Esophagus muscularis mucosa (tissue), 4 donors: ENCODE data around the gene PPY. TPM values are rescaled to one million over a fixed set of nuclear protein-coding genes. Genes with fewer than 3 reads are reported as not detected.

Source experiments
- DNase-seq: peaks from one replicate; pipeline ENCODE4 v3.0.0-alpha.2; 2017; ENCODE audit errors: extremely low spot score
- H3K27ac ChIP-seq, 4 donors: fragments of 200-600 bp; sonication (generic); replicated peaks in 1 of 4; 1 replicate in 3 of 4; 2 replicates in 1 of 4; pipeline ENCODE4 v1.5.1; 2016 to 2019; ENCODE audit warnings: mild to moderate bottlenecking in 1 of 4
- H3K27me3 ChIP-seq, 4 donors: fragments of 200-600 bp; sonication (generic); one replicate each; pipeline versions ENCODE4 v1.5.1 to v1.6.0; 2016 to 2019
- H3K36me3 ChIP-seq, 4 donors: fragments of 200-600 bp; sonication (generic); one replicate each; pipeline ENCODE4 v1.5.1; 2016 to 2019
- H3K4me1 ChIP-seq, 4 donors: fragments of 200-600 bp; sonication (generic); one replicate each; pipeline ENCODE4 v1.5.1; 2016 to 2019
- H3K4me3 ChIP-seq, 4 donors: fragments of 200-600 bp; sonication (generic); 1 replicate in 2 of 4; 2 replicates in 2 of 4; pipeline ENCODE4 v1.5.1; 2016 to 2019; ENCODE audit warnings: mild to moderate bottlenecking in 4 of 4, moderate library complexity in 1 of 4
- H3K9me3 ChIP-seq, 4 donors: fragments of 200-600 bp; sonication (generic); 1 replicate in 3 of 4; 2 replicates in 1 of 4; pipeline ENCODE4 v1.5.1; 2016 to 2019
- CTCF ChIP-seq, 3 experiments: fragments of 200-600 bp in 2 of 3; fragments of 450-650 bp in 1 of 3; sonication (generic) in 2 of 3; IDR thresholded peaks; one replicate each; pipeline ENCODE4 v1.5.1; 2017 to 2019; ENCODE audit warnings: antibody characterized with exemption in 3 of 3, mild to moderate bottlenecking in 2 of 3, moderate library complexity in 1 of 3
- EP300 ChIP-seq: sonication (generic); formaldehyde crosslinking; IDR thresholded peaks from one replicate; pipeline ENCODE4 v1.6.1; 2017; ENCODE audit warnings: antibody characterized with exemption
- POLR2A ChIP-seq: fragments of 450-650 bp; IDR thresholded peaks from one replicate; pipeline ENCODE4 v1.6.1; 2017; ENCODE audit warnings: antibody characterized with exemption, moderate library complexity, mild to moderate bottlenecking, low read depth
- POLR2AphosphoS5 ChIP-seq, 2 donors: sonication (generic); formaldehyde crosslinking; IDR thresholded peaks; one replicate each; pipeline ENCODE4 v1.6.1; 2017; ENCODE audit warnings: antibody characterized with exemption in 2 of 2
- WGBS: methylation state at CpG from one replicate; pipeline ENCODE4 v1.1.5; 2018; 5-methylcytosine and 5-hydroxymethylcytosine counted together
- intact Hi-C: fragments of 100-400 bp; cut with DNase I; formaldehyde crosslinking; loops from one replicate; pipeline ENCODE4 v1.15.1; 2023
- total RNA-seq, 4 donors: library from RNA; depleted of rRNA; stranded (reverse); fragments of >200 nt; gene quantifications; one replicate each; pipeline versions ENCODE4 v1.1.0 to v1.2.1, GENCODE V29; 2016

The PPY gene
- total RNA-seq, 4 donors from 2014 or later, result not detected

GRCh38 chr17:43950554-43950953 is 8.3 kb upstream of the PPY start:
- no peaks in the 10 kb centered on the region for H3K36me3 ChIP-seq
- peaks cover 0 to 82% (median 38%) of the 10 kb centered on the region in 4 donors for H3K27me3 ChIP-seq
- TF ChIP-seq CTCF (IDR thresholded peaks at IDR 0.05), result no peak
- no peak for TF ChIP-seq POLR2A
- no peak for TF ChIP-seq EP300
- no peak for TF ChIP-seq POLR2AphosphoS5 (IDR thresholded peaks at IDR 0.05)

GRCh38 chr17:43949781-43950180 is 7.5 kb upstream of the PPY start:
- intact Hi-C loops, result no loop called here
- Histone ChIP-seq H3K27me3 (peaks cover 0 to 74% (median 38%) of the 10 kb centered on the region in 4 donors), H3K36me3 (no peaks in the 10 kb centered on the region), H3K27ac (no peak overlapping the region), H3K4me1 (peaks cover 10 to 16% (median 13%) of the 10 kb centered on the region in 4 donors), H3K9me3 (no peaks in the 10 kb centered on the region), H3K4me3 (no peak overlapping the region)
- no peak for DNase-seq
- 63% methylated on average over 4 of the region's 4 CpGs for WGBS
- TF ChIP-seq POLR2AphosphoS5 (IDR thresholded peaks at IDR 0.05) (no peak), POLR2A (no peak), CTCF (IDR thresholded peaks at IDR 0.05) (no peak), EP300 (no peak)

More at GRCh38 chr17:43950554-43950953, 8.3 kb upstream of the PPY start:
- WGBS, result 100% methylated on average over 2 of the region's 2 CpGs
- no peaks in the 10 kb centered on the region for H3K9me3 ChIP-seq
- no peak overlapping the region for H3K4me3 ChIP-seq
- DNase-seq, result no peak
- peaks cover 10 to 16% (median 13%) of the 10 kb centered on the region in 4 donors for H3K4me1 ChIP-seq
- intact Hi-C loops, result no loop called here
- H3K27ac ChIP-seq, result no peak overlapping the region

DNA sequence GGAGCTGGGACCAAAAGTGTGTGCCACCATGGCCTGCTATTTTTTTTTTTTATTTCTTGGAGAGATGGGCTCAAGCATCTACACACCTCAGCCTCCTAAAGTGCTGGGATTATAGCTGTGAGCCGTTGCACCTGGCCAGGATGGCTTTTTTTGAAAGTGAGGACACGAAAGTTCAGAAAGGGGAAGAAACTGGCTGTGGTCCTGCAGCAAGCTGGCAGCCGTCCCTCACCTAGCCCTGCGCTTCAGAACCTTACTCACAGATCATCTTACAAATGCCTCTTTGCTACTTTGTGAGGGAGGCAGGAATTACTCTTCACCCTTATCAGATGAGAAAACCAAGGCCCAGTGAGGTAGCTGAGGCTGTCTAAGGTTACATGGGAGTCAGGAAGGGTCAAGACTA is 4.5 kb upstream of the PPY start:
- Histone ChIP-seq H3K36me3 (no peaks in the 10 kb centered on the region), H3K4me1 (peaks cover 0 to 7% (median 0%) of the 10 kb centered on the region in 4 donors), H3K27ac (no peak overlapping the region), H3K9me3 (no peaks in the 10 kb centered on the region), H3K27me3 (peaks cover 0 to 44% (median 15%) of the 10 kb centered on the region in 4 donors), H3K4me3 (no peak overlapping the region)
- intact Hi-C loops, result no loop called here
- 57% methylated on average over 4 of the region's 4 CpGs for whole genome bisulfite sequencing
- DNase-seq, result no peak
- TF ChIP-seq POLR2A, result no peak
- no peak for TF ChIP-seq CTCF (IDR thresholded peaks at IDR 0.05)
- no peak for TF ChIP-seq EP300
- no peak for TF ChIP-seq POLR2AphosphoS5 (IDR thresholded peaks at IDR 0.05)

GRCh38 chr17:43945074-43945829 is 3.0 kb upstream of the PPY start:
- TF ChIP-seq POLR2A, result no peak
- TF ChIP-seq POLR2AphosphoS5 (IDR thresholded peaks at IDR 0.05), result no peak
- no peak for TF ChIP-seq EP300
- TF ChIP-seq CTCF (IDR thresholded peaks at IDR 0.05), result no peak
- no peak for DNase-seq
- WGBS, result 82% methylated on average over 12 of the region's 12 CpGs
- Histone ChIP-seq H3K27me3 (peaks cover 0 to 29% (median 3%) of the 10 kb centered on the region in 4 donors), H3K4me3 (no peak overlapping the region), H3K36me3 (no peaks in the 10 kb centered on the region), H3K9me3 (no peaks in the 10 kb centered on the region), H3K27ac (no peak overlapping the region), H3K4me1 (peaks cover 0 to 7% (median 0%) of the 10 kb centered on the region in 4 donors)
- intact Hi-C loops, result loop anchor here (2.0 kb wide), 1 partner anchor 96 kb away; no protein-coding TSS in a partner anchor
